GM21423 (cell line): ENCODE measurements around the gene CBX4.
"Not testable (repeated sequence)": the region's sequence is repeated elsewhere in the genome, so short reads cannot be mapped to it uniquely, and the experiment has no call there.

Experiments used
- ATAC-seq: cut with Tn5 transposase; IDR thresholded peaks from one replicate; pipeline ENCODE4 v1.9.1; 2021; ENCODE audit warnings: mild to moderate bottlenecking, moderate library complexity; ENCODE audit not compliant: unreplicated experiment

Gene CBX4

GRCh38 chr17:79861413-79862216, 22.4 kb upstream of the CBX4 start:
- ATAC-seq = no peak

DNA sequence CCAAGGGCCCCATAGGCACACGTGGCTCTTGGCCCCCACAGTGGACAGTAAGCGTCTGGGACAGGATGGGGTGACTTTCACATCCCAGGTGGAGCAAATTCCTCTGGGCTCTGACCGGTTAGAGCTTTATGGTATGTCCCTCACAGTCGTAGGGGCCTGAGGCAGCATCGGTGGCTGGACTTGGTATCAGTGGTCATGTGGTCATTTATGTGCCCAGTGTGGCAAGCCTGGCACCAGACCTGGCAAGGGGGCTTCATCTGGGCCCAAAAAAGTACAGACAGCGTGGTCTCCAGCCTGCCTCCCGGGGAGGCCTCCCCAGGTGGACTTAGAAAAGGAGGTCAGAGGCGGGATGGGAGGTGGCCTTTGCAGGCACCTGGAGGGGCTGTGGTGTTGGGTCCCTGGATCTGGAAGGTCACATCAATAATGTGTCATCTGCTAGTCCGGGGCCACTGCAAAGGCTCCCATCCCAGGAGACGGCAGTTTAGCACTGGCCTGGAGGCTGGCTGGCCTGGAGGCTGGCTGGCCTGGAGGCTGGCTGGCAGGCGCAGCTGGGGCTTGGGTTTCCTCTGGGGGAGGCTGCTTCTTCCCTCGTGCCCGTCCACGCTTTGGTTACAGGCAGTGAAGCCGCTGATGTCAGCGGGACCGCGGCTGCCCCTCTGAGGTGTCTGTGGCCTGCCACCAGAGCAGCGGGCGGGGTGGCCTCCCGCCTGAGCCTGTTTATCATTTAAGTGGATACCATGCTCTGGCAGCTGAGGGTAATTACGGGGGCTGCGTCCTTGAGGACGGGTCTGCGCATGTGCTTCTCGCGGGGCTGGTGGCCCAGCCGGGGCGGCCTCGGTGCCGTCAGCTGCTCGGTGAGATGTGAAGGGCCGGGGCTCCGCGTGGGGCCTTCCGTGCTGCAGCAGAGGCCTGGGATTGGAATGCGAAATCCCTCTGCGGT, 20.7 kb upstream of the CBX4 start:
- no peak for ATAC-seq

DNA sequence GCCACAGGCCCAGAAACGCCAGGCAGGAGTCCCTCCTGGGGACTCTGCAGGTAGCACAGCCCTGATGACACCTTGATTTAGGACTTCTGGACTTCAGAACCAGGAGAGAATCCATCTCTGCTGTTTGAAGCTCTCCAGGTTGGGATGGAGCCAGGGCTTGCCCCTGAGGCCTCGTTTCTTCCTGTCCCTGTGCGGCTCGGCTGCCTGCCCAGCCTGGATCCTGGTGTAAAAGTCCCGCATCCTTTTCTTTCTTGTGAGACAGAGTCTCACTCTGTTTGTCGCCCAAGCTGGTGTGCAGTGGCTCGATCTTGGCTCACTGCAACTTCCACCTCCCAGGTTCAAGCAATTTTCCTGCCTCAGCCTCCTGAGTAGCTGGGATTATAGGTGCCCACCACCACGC, 17.9 kb upstream of the CBX4 start:
- ATAC-seq = no peak

DNA sequence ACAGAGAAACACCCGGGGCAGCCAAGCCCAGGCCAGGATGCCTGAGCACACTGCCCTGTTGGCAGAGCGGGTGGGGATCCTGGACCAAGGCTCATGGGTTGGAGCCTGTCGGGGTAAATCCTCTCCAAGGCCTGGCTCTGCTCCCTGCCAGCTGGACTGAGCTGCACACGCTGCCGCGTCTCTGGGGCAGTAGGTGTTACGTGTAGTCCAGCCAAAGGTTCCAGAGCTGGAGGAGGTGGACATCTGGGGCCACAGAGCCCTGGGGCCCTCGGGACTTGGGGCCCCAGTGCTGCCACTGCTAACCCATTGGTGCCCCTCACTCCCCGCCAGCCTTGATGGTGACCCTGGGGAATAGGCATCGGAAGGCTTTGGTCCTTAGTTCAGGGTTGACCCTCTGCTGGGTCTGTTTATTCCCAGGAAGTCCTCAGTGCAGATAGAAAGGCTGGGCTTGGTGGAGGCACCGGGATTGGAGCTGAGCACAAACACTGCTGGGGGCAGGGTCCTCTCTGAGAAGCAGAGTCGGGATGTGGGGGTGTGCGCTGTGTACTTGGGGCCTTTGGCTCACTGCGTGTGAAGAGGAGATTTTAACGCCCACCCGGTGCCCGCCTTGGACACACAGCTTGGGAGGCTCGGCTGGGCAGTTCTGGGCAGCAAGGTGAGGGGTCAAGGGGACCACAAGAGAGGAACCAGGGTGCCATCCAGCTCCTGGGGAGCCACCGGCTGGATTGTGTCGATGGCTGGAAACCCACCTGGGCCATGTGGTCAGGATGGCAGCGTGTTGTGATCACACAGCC, 16.3 kb upstream of the CBX4 start:
- ATAC-seq = no peak

DNA sequence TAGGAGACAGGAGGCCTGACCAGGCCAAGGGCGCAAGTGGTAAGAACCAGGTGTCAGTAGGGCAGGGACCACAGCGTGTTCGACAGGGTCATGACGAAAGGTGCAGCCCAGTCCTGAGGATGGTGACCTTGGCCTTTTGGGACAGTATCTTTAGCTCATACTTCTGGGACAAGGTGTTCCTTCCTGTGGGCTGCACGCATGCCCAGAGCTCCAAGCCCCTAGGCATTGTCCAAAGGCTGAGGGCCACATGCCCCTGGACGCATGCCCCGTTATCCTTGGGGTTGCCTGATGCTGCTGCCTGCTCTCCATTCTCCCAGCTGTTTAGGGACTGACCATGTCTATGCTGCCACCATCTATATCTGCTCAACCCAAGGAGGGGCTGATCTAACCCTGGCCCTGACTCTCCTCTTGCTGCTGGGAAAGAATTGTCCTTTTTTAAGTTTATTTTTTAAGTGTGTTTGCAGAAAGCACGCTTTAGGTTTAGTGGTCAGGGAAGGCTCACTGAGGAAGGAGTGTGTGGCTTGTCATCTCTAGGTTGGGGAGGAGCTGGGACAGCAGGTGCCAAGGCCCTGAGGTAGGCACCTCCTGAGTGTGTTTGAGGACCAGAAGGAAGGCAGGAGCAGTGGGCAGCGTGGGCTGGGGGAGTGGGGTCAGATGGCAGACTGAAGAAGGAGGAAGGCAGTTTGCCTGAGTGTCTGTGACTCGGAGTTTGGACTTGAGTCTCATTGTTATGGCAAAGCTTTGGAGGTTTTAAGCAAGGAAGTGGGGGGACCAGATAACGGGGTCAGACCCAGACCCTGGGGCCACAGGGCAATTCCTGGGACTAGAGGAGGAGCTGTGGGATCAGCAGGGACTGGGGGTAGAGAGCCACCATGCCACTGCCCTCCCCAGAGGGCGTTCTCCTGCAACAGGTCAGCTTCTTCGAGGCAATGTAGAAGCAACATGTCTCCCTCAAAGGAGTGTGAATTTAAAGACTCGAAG, 15.1 kb upstream of the CBX4 start:
- ATAC-seq = no peak

DNA sequence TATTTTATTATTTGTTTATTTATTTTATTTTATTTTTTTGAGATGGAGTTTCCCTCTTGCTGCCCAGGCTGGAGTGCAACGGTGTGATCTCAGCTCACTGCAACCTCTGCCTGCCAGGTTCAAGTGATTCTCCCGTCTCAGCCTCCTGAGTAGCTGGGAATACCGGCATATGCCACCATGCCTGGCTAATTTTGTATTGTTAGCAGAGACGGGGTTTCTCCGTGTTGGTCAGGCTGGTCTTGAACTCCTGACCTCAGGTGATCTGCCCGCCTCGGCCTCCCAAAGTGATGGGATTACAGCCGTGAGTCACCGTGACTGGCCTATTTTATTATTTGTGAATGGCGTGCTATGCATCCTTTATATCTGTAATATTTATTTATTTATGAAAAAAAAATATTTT, 13.9 kb upstream of the CBX4 start:
- not testable (repeated sequence) for ATAC-seq

- ATAC-seq = no peak
These were observed 13.5 kb upstream of the CBX4 start for GRCh38 chr17:79852748-79853147.

DNA sequence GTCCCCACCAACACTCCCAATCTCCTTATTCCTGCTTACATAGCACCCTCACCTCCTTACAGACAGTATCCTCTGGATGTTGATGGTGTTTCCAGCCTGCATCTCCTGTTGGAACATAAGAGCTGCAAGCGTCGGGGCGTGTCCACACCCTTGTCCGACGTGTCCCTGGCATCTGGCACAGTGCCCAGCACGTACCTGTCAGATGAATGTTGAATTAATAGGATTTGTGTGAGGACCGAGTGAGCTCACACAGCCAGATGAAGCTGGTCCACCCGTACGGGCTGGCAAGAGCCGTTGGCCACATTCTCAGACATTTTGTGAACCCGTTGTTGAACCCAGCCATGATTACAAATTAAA, 12.2 kb upstream of the CBX4 start:
- no peak for ATAC-seq

GRCh38 chr17:79850571-79851460, 11.6 kb upstream of the CBX4 start:
- ATAC-seq = no peak

DNA sequence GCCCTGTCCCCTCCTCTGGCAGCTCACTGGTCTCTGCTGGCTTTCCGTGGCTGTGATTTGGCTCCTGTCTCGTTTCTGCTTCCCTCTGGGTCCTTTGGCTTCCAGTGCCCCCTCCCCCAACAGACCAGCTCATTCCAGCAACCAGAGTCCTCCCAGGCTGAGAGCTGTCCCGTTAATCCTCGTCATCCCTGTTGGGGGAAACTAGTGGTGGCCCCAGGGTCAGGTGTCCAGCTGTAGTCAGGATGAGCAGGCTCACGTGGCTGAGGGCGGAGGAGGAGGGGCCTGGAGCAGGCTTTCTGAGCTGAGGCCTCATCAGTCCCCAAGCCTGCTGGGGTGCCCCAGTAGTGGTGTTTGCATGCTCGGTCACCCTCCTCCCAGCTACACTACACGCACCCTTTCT, 10.7 kb upstream of the CBX4 start:
- no peak for ATAC-seq

- ATAC-seq = no peak
These were observed 9.1 kb upstream of the CBX4 start for GRCh38 chr17:79848370-79848766.

DNA sequence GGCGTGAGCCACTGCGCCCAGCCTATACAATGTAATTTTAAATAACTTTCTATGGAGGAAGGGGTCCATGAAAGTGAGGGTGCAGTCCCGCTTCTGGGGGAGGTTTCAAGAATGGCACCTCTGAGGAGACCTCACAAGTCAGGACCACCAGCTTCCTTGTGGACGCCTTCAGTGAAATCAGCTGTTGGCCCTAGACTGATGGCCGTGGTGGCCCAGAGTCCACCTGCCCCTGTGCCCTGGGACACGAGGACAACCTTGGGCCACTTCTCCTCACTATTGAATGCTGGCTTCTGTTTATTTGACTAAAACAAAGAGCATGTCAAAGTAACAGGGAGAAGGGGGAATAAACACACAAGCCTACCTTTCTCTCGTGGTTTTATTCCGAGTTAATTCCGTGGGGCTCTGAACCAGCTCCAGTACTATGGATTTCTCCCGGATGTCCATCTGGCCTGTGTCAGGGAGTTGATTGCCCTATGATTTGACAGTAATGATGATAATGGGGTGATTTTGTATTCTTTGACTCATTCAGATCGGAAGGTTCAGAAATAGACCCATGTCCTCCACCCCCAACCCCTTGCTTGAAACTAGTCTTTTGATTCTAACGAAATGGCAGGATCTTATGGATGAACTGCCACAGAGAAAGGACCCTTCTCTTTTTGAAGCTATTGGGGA, 8.6 kb upstream of the CBX4 start:
- ATAC-seq = no peak

DNA sequence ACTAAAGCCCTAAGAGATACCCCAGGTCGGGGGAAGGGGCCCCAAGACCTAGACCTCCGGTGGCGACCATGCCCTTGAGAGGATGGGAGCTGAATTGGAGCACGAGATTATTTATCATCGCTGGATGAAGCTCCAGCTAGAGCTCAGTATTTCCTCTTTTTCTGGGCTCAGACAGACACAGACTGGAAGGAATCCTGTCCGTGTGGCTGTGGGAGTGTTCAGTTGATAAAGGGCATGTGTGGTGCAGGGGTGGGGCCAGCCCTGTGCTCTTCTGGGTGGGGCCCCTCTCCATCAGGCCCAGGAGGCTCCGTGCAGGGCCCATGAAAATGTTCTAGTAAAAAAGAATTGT, 6.3 kb upstream of the CBX4 start:
- ATAC-seq = no peak

- no peak for ATAC-seq
These were observed 5.8 kb upstream of the CBX4 start for GRCh38 chr17:79844869-79845600.

GRCh38 chr17:79843816-79844800, 4.9 kb upstream of the CBX4 start:
- ATAC-seq = no peak

- no peak for ATAC-seq
These were observed 4.2 kb upstream of the CBX4 start for GRCh38 chr17:79843474-79843815.
